ENCODE measurements around the gene ARHGAP27.
A peak's percentile ranks its signal among the peaks of the same experiment; 100 is the strongest.

Gene ARHGAP27

DNA sequence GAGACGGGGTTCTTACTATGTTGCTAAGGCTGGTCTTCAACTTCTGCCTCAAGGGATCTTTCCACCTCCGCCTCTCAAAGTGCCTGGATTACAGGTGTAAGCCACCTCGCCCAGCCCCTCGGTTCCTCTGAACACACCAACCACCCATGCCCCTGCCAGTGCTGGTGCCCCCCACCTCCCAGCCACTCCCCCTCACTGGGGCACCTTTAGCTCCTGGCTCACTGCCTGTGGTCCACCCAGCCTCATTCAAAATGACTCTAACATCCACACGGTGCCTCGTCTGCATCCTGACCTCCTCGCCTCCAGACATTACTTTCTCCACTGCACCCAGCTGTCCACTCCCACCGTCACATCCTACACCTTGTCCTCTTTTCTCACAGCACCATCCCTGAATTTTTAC lies 55.3 kb downstream of the ARHGAP27 start:
- no peak for DNase-seq (ENCODE audit: low read depth)
- TF ChIP-seq CTCF (IDR thresholded peaks at IDR 0.05; ENCODE audit: insufficient read depth, low read depth, low read length, missing control alignments) = no peak

DNA sequence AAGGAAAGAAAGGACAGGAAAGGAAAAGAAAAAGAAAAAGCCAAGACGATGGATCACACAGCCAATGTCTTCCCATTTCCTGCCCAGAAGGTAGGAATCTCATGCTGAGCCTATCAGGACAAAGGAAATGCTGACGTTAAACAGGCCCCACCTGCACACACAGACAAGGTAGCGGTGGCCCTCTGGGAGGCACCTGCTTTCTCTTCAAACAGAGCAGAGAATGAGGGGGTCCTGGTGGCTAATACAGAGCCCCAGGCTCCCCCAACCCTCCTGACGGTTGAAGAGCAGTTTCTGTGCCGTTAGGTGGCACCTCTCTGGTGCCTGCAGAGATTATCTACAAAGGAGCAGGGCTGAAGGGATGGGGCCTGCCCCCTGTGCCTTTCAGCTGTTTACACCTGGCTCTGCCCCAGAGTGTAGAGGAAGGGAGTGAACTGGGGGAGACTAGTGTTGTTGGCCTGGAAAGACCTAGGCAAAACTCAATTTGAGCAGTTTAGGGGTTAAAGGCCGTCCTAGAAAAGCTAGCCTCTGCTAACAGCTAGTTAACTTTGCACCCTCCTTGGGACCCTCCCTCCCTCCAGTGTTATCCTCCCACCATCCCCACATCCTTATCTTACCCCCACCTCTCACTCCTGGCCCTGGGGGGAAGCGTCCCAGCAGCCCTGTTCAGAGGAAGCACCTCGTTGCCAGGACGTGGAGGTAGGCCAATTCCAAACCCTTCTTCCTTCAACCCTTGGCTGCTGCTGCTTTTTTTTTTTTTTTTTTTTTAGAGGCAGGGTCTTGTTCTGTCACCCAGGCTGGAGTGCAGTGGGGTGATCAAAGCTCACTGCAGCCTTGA lies 56.3 kb downstream of the ARHGAP27 start:
- H3K4me3 ChIP-seq (ENCODE audit: low read length) = no peak overlapping the region
- no peak for TF ChIP-seq CTCF (IDR thresholded peaks at IDR 0.05; ENCODE audit: insufficient read depth, low read depth, low read length, missing control alignments)
- DNase-seq (ENCODE audit: low read depth) = no peak

More for the DNA sequence above, 55.3 kb downstream of the ARHGAP27 start:
- no peak overlapping the region for H3K4me3 ChIP-seq (ENCODE audit: low read length)

DNA sequence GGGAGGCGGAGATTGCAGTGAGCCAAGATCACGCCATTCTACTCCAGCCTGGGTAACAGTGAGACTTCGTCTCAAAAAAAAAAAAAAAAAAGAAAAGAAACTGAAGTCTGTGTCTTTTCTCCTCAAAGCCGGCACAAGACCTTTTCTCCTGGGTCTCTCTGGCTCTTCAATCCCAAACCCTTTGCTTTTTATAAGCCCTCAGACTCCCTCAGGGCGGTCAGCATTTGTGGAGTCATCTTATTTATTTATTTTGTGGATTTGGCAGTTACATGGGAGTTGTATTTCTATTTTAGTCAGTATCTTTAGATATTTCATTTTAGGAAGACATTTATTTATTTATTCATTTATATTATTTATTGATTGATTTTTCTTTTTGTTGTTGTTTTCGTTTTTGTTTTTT lies 58.2 kb downstream of the ARHGAP27 start:
- TF ChIP-seq CTCF (IDR thresholded peaks at IDR 0.05; ENCODE audit: insufficient read depth, low read depth, low read length, missing control alignments) = no peak
- DNase-seq (ENCODE audit: low read depth) = no peak
- no peak overlapping the region for H3K4me3 ChIP-seq (ENCODE audit: low read length)

DNA sequence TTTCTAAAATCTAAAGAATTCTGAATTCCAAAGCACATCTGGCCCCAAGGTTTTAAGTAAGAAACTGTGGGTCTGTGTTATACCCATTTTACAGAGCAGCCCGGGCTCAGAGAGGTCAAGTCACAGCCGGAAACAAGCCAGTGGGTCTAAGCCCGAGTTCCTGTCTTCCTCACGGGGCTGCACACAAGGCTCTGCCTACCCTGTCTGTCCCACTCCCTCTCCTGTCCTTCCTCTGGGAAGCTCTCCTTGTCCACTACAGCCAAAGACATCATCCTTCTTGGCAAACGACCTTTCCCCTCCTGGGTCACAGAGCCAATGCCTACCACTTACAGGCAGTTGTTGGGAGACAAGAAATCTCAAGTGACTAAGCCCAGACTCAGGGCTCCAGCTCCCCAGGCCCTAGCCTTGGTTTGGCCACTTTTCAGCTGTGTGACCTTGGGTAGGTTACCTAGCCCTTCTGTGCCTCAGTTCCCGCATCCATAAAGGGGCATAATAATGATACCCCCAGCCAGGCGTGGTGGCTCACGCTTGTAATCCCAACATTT lies 60.3 kb downstream of the ARHGAP27 start:
- no peak for TF ChIP-seq CTCF (IDR thresholded peaks at IDR 0.05; ENCODE audit: insufficient read depth, low read depth, low read length, missing control alignments)
- no peak for DNase-seq (ENCODE audit: low read depth)
- H3K4me3 ChIP-seq (ENCODE audit: low read length) = no peak overlapping the region

DNA sequence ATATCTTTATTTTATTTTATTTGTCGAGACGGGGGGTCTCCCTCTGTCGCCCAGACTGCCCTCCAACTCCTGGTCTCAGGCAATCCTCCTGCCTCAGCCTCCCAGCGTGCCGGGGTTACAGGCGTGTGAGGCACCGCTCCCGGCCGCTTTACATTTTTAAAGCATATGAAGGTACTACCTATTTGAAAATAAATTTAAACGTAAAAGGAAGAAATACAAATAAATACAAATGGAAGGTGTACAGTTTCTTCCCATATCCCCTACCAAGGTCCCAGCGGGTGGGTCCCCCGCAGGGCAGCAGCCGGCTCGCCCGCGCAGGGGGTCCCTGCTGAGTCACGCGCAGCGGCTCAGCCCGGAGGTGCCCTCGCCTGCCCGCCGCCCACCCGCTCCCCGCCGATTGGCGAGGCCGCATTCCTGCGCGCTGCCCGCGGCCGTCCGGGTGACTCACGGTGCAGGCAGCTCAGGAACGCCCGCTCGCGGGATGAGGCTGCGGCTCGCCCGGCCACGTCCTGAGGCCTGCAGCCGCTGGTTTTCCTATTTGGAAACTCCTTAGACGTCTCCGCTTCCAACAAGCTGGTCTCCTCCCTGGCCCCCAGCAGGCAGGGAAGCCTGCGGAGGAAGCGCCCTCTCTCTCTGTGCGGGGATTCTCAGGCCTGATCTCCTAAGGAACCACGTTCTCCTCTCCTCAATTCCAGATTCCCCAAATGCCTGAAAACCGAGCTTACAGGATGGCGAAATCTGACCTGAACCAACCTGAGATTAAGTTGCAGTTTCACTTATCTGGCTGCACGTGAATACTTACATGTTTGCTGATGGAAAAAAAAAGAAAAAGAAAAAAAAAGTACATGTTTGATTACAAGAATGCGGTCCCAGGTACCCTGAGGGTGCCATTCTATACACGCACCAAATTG lies 61.0 kb downstream of the ARHGAP27 start:
- peak overlapping the region; percentile 28 for H3K4me3 ChIP-seq (ENCODE audit: low read length)
- TF ChIP-seq CTCF (IDR thresholded peaks at IDR 0.05; ENCODE audit: insufficient read depth, low read depth, low read length, missing control alignments) = no peak
- peak; percentile 96 for DNase-seq (ENCODE audit: low read depth)

- H3K4me3 ChIP-seq (ENCODE audit: low read length) = no peak overlapping the region
- TF ChIP-seq CTCF (IDR thresholded peaks at IDR 0.05; ENCODE audit: insufficient read depth, low read depth, low read length, missing control alignments) = no peak
- peak; percentile 29 for DNase-seq (ENCODE audit: low read depth)
Measured at GRCh38 chr17:45370949-45371413, 61.7 kb downstream of the ARHGAP27 start.
